GM12873 (cell line): ENCODE data around the gene RANBP17.
A peak's percentile ranks its signal among the peaks of the same experiment; 100 is the strongest.

Experiments used
- TF ChIP-seq, protein P1 (sequence below): IDR thresholded peaks from 2 replicates; pipeline ENCODE4 v1.5.1; 2012; ENCODE audit warnings: low read depth, mild to moderate bottlenecking, moderate library complexity, low read length, control low read depth; ENCODE audit not compliant: insufficient read depth; ENCODE audit errors: missing control alignments

RANBP17 gene

DNA sequence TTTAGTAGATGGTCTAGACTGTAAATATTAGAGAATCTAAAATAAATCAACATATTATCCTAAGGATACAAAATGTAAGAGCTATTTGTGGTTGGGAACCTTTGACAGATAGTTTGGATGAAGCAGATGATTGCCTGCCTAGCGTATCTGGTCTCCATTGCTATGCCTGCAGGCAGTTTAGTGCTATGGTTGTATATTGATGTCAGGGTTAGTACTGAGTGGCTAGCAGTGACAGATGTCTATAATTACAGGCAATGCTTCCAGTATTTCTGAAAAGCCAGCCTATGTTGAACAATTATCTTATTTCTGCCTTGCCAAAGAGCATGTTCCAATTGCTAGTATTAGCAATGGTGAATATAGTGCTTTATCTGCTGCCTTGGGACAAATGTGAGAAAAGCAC lies 296.0 kb downstream of the RANBP17 start:
- TF ChIP-seq, protein P1, sequence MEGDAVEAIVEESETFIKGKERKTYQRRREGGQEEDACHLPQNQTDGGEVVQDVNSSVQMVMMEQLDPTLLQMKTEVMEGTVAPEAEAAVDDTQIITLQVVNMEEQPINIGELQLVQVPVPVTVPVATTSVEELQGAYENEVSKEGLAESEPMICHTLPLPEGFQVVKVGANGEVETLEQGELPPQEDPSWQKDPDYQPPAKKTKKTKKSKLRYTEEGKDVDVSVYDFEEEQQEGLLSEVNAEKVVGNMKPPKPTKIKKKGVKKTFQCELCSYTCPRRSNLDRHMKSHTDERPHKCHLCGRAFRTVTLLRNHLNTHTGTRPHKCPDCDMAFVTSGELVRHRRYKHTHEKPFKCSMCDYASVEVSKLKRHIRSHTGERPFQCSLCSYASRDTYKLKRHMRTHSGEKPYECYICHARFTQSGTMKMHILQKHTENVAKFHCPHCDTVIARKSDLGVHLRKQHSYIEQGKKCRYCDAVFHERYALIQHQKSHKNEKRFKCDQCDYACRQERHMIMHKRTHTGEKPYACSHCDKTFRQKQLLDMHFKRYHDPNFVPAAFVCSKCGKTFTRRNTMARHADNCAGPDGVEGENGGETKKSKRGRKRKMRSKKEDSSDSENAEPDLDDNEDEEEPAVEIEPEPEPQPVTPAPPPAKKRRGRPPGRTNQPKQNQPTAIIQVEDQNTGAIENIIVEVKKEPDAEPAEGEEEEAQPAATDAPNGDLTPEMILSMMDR: no peak

DNA sequence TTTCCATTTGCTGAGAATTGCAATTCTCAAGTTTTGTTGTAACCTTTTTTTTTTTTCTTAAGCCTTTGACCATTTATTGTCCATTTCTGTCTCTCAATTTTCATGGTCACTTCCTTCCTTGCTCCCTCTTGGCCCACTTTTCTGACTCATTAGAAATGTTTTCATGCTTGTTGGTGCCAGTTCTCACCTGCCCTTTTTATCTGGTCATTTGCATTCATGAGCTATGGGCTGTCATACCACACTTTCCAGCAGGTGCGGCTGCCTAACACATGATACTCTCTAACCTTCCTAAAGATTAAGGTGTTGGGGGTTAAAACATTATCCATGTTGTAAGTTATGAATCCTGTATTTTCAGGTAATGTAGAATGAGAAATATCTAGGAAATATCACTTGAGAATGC lies 296.8 kb downstream of the RANBP17 start:
- TF ChIP-seq, protein P1: no peak

DNA sequence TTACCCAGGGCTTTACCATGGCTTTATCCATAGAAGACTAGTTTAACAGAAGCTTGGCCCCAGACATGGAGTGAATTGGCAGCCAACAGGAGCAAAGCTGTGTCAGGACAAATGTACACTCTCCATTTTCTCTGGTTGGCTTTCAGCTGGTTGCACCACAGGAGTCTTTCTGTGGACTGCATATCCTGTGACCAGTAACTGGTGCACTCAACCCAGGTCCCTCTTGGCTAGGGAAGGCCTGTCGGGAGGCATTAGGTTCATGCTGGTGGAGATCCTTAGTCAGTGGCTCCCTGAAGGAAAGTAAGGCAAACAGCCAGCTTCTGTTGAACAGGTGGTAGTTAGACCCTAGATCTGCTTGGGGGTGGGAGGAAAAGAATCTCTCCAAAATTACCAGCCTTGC lies 300.3 kb downstream of the RANBP17 start:
- TF ChIP-seq, protein P1: no peak

DNA sequence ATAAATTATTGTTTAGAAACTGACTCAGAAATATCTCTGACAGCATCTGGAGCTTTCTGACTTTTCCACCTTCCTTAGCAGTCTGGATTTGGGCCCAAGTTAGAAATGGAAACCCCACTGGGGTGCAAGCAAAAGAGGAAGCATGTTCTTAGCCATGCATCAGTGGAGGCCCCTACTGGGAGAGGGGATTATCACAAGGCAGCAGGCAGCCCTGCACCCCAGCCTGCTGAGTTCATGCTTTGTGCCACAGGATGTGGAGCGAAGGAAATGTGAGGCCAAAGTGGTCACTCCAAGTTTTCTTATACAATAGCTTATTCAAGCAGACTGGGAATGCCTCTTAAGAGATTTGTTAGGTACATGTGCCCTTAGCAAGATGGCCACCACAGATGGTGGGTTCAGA lies 300.8 kb downstream of the RANBP17 start:
- TF ChIP-seq, protein P1: peak; percentile 57

DNA sequence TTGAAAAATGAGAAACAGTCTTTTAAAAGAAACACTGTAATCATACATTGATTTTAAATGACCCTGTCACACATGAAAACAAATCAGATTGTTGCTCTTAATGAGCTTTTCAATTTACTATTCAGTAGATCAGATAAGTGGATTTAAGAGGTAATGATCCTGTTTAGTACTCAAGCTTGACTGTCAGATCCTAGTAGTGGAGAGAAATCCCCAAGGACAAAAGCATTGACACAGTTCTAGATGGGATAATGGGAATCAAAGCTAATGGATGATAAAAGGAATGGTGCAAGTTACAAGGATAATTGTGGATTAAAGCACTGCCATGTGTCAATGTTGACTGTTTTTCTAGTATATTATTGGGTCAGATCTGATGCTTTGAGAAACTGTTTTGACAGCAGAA lies 304.9 kb downstream of the RANBP17 start:
- TF ChIP-seq, protein P1: no peak

DNA sequence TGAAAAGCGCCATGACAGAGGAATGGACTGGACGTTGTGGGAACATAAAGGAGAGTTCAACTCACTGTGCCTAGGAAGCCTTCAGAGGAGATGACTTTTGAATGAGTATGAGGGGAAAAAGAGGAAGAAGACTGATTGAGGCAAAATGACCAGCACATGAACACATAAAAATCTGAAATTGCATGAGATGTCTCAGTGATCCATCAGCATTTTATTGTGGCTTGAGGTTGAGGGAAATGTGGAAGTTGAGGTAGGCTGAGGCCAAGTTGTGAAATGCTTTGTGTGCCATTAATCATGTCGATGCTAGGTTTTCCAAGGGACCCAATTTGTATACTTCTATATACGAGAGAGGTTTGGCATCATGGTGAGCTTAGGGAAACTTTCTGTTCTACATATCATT lies 306.4 kb downstream of the RANBP17 start:
- TF ChIP-seq, protein P1: no peak

DNA sequence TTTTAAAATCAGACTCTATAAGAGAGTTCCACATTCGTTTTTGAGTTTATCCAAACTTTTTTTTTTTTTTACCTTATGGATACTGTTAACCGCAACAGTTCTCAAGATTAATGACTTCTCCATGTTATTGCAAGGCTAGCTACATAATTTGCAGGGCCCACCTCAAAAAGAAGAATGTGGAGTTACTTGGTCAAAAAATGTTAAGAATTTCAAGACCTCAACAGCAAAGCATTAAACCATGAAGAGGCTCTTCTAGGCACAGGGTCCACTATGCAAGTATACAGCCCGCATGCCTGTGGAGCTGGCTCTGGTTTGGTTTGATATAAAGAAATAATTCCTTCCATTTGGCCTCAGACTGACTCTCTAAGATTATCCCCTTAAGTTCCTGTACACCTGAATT lies 313.9 kb downstream of the RANBP17 start:
- TF ChIP-seq, protein P1: no peak
